AG09309 (cell line): Measurements from ENCODE around the gene BAD.

Experiments
- DNase-seq: peaks from one replicate; pipeline ENCODE4 v3.0.0-alpha.2; 2010; ENCODE audit warnings: low read depth
- H3K4me3 ChIP-seq: 2 replicates; pipeline ENCODE4 v1.5.1; 2011; ENCODE audit warnings: mild to moderate bottlenecking, low read depth, low read length, moderate library complexity; ENCODE audit not compliant: control insufficient read depth
- TF ChIP-seq, protein P1 (sequence below): IDR thresholded peaks from 2 replicates; pipeline ENCODE4 v1.5.1; 2011; ENCODE audit warnings: mild to moderate bottlenecking, low read depth, low read length, inconsistent platforms; ENCODE audit not compliant: insufficient read depth, control insufficient read depth; ENCODE audit errors: missing control alignments

The BAD gene

DNA sequence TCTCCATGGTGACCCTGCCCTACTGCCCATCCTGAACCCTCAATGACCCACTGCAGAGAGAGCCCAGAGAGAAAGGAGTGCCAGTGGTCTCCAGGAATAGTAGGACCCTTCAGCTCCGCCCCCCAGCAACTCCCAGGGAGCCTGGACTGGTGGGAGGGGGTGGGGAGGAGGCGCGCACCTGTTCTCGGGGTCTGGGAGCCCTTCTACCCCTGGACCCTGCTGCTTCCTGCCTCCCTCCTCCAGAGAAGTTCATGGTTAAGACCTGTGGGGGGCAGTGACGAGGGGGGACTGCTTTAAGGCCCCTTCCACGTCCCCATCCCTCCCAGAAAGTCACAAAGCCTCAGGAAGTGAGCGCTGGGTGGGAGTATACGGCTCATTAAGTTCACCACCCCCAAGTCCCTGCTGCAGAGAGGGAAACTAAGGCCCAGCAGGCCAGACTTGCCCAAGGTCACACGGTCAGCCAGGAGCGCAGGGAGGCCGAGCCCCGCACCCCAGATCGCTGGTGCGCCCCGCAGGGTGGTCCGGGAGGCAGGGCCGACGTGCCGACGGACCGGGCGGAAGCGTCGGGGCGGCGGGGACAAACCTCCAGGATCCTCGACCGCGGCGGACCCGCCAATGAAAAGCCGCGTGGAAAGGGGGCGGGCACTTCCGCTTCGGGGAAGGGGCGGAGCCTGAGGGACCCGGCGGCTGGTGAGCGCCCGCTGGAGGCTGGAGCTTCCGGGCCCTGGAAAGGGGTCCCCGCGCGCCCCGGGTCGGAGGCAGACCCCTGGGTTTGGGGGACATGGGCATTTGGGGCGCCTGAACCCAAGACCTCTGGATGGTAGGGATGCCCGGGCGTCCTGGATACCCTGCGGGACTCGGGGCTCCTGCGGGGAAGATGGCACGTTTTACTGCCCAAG, 58.6 kb downstream of the BAD start, which contains the start of the genes NUDT22 and TRPT1:
Gene NUDT22 (plus strand): TSS at position 667 of the 899 bp plus-strand sequence. CDS start 379 bp downstream, outside the sequence.
Gene TRPT1 (minus strand): TSS at position 579 of the 899 bp plus-strand sequence. CDS start 326 bp downstream, at position 253.
- peak within 1 kb of the TSS; percentile 87 for H3K4me3 ChIP-seq
- TF ChIP-seq, protein P1, sequence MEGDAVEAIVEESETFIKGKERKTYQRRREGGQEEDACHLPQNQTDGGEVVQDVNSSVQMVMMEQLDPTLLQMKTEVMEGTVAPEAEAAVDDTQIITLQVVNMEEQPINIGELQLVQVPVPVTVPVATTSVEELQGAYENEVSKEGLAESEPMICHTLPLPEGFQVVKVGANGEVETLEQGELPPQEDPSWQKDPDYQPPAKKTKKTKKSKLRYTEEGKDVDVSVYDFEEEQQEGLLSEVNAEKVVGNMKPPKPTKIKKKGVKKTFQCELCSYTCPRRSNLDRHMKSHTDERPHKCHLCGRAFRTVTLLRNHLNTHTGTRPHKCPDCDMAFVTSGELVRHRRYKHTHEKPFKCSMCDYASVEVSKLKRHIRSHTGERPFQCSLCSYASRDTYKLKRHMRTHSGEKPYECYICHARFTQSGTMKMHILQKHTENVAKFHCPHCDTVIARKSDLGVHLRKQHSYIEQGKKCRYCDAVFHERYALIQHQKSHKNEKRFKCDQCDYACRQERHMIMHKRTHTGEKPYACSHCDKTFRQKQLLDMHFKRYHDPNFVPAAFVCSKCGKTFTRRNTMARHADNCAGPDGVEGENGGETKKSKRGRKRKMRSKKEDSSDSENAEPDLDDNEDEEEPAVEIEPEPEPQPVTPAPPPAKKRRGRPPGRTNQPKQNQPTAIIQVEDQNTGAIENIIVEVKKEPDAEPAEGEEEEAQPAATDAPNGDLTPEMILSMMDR: peak; percentile 38
- no peak for DNase-seq

DNA sequence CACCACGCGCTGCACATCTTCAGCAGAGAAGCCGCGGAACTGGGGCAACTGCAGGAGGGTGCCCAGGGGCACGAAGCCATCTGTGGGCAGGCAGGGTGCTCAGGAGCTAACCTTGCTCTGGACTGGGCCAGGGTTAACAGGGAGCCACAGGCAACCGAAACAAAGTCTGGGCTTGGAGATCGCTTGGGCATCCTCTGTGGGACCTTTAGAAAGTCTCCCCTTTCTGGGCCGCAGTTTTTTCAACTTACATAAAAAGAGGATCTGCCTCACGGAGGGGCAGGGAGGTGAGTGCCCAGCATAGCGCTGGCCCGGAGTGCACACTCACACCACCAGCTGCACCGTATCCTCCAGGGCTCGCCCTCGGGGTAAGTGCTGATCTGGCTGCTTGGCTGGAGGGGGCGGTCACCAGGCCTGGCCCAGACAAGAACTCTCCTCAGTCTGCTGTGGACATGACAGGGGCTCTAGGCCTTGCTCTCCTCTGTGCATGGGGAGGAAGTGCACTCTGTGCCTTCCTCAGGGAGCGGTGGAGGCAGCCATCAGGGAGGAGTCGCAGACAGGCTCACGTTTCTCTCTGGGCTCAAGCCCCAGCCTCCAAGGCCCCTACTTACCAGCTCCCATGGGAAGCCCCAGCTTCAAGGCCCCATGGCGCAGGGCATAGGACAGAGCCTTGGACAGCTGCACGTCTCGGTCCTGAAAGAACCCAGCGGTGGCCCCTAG, 59.4 kb downstream of the BAD start:
- H3K4me3 ChIP-seq: peak overlapping the region; percentile 87
- DNase-seq: no peak
- TF ChIP-seq, protein P1: no peak

DNA sequence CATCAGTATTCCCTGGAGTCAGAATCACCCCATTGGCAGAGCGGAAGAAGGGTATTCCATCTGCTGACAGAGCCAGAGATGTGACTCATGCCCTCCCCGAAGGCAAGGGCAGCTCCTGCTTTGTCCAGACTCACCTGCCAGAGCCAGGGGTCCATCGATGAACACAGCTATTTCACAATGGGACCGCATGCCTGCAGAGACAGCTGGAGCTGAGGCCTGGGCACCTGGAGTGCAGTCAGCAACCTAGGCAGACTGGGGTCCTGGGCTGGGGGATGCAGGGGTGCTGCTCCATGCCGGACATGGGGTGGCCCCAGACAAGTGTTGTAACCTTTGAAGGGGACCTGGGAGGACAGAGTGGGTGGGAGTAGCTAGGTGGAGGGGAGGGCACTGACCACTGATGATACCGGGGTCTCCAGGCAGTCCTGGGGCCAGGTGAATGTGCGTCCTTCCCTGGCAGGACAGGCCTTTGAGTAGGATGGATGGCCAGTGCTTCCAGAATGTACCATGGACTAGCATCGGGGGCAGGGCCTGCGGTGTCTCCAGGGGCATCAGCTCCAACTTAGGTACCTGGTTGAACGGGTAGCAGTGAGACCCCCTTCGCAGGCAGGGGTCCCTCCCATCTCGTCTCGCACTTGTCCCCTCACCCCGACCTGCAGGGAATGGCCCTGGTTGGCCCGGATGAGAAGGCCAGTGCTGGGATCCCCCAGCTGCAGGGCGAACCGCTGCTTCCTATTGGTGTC, 60.1 kb downstream of the BAD start:
- TF ChIP-seq, protein P1: no peak
- H3K4me3 ChIP-seq: no peak overlapping the region
- DNase-seq: no peak

DNA sequence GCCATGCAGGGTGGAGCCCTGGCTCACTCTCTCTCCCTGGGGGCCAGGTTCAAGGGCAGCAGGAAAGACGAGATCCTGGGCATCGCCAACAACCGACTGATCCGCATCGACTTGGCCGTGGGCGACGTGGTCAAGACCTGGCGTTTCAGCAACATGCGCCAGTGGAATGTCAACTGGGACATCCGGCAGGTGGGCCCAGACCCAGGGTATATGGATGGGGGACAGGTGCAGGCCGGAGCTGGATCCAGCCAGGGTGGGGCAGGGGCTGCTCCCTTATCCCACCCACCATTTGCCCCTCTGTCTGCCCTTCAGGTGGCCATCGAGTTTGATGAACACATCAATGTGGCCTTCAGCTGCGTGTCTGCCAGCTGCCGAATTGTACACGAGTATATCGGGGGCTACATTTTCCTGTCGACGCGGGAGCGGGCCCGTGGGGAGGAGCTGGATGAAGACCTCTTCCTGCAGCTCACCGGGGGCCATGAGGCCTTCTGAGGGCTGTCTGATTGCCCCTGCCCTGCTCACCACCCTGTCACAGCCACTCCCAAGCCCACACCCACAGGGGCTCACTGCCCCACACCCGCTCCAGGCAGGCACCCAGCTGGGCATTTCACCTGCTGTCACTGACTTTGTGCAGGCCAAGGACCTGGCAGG, 61.3 kb downstream of the BAD start:
- TF ChIP-seq, protein P1: no peak
- DNase-seq: no peak
- H3K4me3 ChIP-seq: no peak overlapping the region

DNA sequence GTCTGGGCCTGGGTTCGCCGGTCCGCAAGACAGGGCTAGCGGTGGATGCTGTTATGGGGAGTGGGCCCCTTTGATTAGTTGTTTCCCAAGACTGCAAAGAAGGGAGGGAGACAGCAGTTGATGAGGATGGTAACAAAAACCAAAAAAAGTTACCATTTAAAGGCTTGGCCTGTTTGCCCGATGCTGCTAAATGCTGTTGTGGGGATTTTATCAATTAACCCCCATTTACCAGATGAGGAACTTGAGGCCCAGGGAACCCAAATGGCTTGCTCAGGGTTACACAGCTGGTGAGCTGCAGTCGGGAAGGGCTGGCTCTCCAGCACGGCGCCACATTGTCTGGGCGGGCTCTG, 61.8 kb downstream of the BAD start:
- DNase-seq: no peak
- TF ChIP-seq, protein P1: no peak
- H3K4me3 ChIP-seq: no peak overlapping the region

DNA sequence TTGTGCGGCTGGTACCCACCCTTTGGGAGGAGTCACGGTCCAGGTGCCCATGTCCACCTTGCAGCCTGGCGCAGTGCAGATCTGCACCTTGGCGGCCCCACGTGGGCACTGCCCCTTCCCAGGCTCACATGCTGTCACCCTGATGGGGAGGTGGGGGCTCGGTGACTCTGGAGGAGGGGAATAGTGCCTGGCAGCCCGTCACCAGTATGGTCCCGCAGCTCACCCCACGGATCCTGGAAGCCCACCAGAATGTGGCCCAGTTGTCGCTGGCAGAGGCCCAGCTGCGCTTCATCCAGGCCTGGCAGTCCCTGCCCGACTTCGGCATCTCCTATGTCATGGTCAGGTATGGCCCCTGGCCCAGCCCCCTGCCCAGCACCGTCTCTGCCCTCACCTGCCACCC, 63.7 kb downstream of the BAD start:
- no peak overlapping the region for H3K4me3 ChIP-seq
- TF ChIP-seq, protein P1: no peak
- no peak for DNase-seq
